ENCODE data around the gene KYAT1.

The KYAT1 gene

GRCh38 chr9:128838338-128838737 is 43.4 kb downstream of the KYAT1 start:
- no peak for DNase-seq (ENCODE audit: low spot score)

- DNase-seq (ENCODE audit: low spot score), result no peak
Measured at GRCh38 chr9:128836509-128837145, 45.1 kb downstream of the KYAT1 start.

GRCh38 chr9:128835246-128836210 is 46.2 kb downstream of the KYAT1 start:
- DNase-seq (ENCODE audit: low spot score), result no peak

GRCh38 chr9:128833696-128834095 is 48.1 kb downstream of the KYAT1 start:
- DNase-seq (ENCODE audit: low spot score), result no peak

- peak; percentile 90 for DNase-seq (ENCODE audit: low spot score)
Measured at GRCh38 chr9:128829477-128830251, 52.1 kb downstream of the KYAT1 start, which contains the start of gene SPOUT1. SPOUT1 (minus strand) TSS chr9:128829794; CDS start chr9:128829780, 14 bp downstream.

- DNase-seq (ENCODE audit: low spot score), result no peak
Measured at GRCh38 chr9:128828719-128829452, 52.9 kb downstream of the KYAT1 start.

GRCh38 chr9:128828267-128828666 is 53.5 kb downstream of the KYAT1 start:
- no peak for DNase-seq (ENCODE audit: low spot score)

GRCh38 chr9:128825923-128826700 is 55.6 kb downstream of the KYAT1 start:
- DNase-seq (ENCODE audit: low spot score), result no peak

- no peak for DNase-seq (ENCODE audit: low spot score)
Measured at GRCh38 chr9:128824911-128825310, 56.8 kb downstream of the KYAT1 start.

GRCh38 chr9:128823903-128824406 is 57.8 kb downstream of the KYAT1 start:
- no peak for DNase-seq (ENCODE audit: low spot score)

- no peak for DNase-seq (ENCODE audit: low spot score)
Measured at GRCh38 chr9:128823362-128823902, 58.3 kb downstream of the KYAT1 start.

- DNase-seq (ENCODE audit: low spot score), result no peak
Measured at GRCh38 chr9:128822407-128823042, 59.2 kb downstream of the KYAT1 start.

- DNase-seq (ENCODE audit: low spot score), result no peak
Measured at GRCh38 chr9:128821584-128822406, 60.0 kb downstream of the KYAT1 start.

GRCh38 chr9:128820665-128821583 is 60.8 kb downstream of the KYAT1 start:
- no peak for DNase-seq (ENCODE audit: low spot score)

- no peak for DNase-seq (ENCODE audit: low spot score)
Measured at GRCh38 chr9:128819716-128820664, 61.8 kb downstream of the KYAT1 start.

GRCh38 chr9:128818839-128819715 is 62.7 kb downstream of the KYAT1 start:
- peak; percentile 39 for DNase-seq (ENCODE audit: low spot score)

Measured in globus pallidus (tissue), 1 donor.